HUDEP-2 (cell line): ENCODE results near the gene INHBC.

Experiments used
- DNase-seq, 76 experiments: peaks; one replicate each; lab custom pipeline; 2025; ENCODE audit not compliant: unreplicated experiment in 76 of 76; lab: John Stamatoyannopoulos, UW

INHBC gene

GRCh38 chr12:57452937-57453509 lies 18.4 kb downstream of the INHBC start:
- peak in 49 of 76 experiments; percentile 3 to 73 (median 46) for DNase-seq

DNA sequence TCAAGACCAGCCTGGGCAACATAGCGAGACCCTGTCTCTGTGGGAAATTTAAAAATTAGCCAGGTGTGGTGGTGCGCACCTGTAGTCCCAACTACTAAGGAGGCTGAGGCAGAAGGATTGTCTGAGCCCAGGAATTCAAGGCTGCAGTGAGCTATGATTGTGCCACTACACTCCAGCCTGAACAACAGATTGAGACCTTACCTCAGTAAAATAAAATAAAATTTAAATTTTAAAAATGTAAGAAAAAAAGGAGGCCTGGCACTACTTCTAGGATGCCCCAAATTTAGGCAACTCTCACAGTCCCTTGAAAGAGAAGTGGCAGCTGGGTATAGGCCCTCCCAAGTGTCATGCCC lies 19.6 kb downstream of the INHBC start:
- DNase-seq: no peak

GRCh38 chr12:57454566-57455373 lies 20.2 kb downstream of the INHBC start, which contains the start of gene INHBE:
INHBE (plus strand) TSS chr12:57455307; CDS start chr12:57455537, 230 bp downstream.
- peak in 3 of 76 experiments; percentile 15 to 23 (median 22) for DNase-seq

DNA sequence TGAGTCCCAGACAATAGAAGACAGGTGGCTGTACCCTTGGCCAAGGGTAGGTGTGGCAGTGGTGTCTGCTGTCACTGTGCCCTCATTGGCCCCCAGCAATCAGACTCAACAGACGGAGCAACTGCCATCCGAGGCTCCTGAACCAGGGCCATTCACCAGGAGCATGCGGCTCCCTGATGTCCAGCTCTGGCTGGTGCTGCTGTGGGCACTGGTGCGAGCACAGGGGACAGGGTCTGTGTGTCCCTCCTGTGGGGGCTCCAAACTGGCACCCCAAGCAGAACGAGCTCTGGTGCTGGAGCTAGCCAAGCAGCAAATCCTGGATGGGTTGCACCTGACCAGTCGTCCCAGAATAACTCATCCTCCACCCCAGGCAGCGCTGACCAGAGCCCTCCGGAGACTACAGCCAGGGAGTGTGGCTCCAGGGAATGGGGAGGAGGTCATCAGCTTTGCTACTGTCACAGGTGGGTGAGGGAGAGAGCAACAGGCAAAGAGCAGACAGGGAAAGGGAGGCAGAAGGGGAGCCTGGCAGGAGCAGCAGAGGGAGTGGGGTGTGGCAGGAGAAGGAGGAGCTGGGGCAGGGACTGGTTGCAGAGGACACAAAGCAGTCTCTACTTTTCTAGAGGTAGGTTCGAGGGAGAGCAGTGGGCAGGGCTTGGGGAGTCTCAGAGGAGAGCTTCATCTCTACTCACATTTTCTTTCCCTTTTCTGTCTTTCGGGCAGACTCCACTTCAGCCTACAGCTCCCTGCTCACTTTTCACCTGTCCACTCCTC lies 21.0 kb downstream of the INHBC start:
- DNase-seq: peak in 2 of 76 experiments; percentile 5 to 32

GRCh38 chr12:57456145-57456700 lies 21.6 kb downstream of the INHBC start:
- peak in 32 of 76 experiments; percentile 5 to 54 (median 25) for DNase-seq

DNA sequence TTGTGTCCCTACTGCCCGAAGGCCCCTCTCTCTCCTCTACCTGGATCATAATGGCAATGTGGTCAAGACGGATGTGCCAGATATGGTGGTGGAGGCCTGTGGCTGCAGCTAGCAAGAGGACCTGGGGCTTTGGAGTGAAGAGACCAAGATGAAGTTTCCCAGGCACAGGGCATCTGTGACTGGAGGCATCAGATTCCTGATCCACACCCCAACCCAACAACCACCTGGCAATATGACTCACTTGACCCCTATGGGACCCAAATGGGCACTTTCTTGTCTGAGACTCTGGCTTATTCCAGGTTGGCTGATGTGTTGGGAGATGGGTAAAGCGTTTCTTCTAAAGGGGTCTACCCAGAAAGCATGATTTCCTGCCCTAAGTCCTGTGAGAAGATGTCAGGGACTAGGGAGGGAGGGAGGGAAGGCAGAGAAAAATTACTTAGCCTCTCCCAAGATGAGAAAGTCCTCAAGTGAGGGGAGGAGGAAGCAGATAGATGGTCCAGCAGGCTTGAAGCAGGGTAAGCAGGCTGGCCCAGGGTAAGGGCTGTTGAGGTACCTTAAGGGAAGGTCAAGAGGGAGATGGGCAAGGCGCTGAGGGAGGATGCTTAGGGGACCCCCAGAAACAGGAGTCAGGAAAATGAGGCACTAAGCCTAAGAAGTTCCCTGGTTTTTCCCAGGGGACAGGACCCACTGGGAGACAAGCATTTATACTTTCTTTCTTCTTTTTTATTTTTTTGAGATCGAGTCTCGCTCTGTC lies 22.3 kb downstream of the INHBC start:
- DNase-seq: no peak

DNA sequence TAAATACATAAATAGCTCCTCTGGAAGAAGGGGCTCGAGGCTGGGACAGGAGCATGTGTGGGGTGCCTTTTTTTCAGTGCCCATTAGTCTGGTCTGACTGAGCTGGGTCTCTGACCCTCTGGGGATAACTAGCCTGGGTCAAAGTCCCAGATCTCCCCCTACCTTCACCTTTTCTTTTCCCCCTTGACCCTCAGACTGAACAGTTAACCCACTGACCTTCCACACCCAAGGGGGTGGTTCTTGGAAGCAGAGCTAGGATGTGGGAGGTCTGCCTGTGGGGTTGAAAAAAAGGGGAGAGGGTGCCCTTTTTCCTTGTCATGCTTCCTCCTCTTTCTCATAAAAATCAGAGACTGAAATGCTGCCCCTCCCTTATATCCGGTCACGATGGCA lies 24.1 kb downstream of the INHBC start:
- no peak for DNase-seq

DNA sequence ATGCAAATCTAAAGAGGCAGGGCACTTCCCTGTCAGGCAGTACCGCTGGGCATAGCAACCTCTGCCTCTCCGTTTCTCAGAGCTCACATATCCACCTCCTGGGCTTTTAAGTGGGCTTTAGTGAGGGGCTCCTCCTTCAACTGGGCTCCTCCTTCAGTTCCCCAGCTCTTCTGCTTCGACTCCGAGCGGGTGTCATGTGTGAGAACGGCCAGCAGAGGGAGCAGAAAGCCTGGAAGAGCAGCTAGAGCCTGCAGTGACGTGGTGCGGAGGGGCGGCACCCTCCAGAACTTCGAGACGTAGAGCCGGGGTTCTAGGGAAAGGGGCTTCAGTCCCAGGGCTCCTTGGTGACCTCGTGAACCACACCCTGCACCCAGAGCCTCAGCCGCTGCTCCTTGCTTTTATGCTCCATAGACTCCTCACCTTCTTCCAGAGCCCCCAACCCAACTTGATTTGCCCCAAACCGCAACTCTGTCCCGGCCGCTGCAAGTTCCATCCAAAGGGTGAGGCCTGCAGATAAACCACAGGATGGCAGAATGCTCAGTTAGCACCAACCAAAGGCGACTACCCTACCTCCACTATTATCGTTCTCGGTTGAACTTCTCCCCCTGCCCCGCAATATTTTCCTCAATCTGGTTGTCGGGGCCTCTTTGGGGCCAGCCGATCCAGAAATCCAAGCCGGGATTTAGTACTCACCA lies 24.6 kb downstream of the INHBC start:
- peak in 73 of 76 experiments; percentile 47 to 93 (median 80) for DNase-seq

- no peak for DNase-seq
Measured at GRCh38 chr12:57459750-57460467, 25.3 kb downstream of the INHBC start, which contains the start of gene GLI1. GLI1 (plus strand) TSS chr12:57459785; CDS start chr12:57463692, 3,907 bp downstream.

- no peak for DNase-seq
Measured at GRCh38 chr12:57460468-57460784, 25.8 kb downstream of the INHBC start.

GRCh38 chr12:57460841-57461275 lies 26.3 kb downstream of the INHBC start:
- no peak for DNase-seq

- peak in 11 of 76 experiments; percentile 6 to 28 (median 17) for DNase-seq
Measured at GRCh38 chr12:57461276-57461916, 26.8 kb downstream of the INHBC start.

GRCh38 chr12:57461917-57462250 lies 27.3 kb downstream of the INHBC start:
- DNase-seq: no peak

DNA sequence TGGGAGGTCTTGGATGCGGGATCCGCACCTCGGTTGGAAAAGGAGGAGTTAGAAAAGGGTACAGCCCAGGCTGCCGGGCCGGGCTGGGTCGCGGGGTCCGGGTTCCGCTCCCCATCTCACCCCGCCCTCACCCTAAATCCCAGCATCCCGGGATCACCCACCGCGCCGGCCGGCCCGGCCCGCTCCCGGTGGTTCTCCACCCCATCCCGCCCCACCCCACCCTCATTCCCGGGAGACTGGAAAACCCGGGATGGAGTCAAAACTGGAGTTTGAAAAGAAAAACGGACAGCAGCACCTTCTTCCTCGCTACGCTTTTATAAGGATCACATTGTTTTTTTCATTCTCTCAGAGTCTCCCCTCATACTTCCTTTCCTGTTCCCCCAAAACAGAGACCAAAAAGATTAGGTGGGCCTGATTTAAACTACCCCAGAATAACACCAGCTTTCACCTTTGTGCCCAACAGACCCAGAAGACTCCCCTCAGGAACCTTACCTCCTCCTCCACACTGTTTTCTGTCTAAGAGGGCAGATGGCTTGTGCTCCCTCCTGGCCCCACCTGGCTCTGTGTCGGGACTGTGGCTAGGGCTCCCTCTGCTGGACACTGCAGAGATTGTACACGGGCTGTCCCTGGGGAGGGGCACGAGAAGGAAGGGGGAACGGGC lies 27.8 kb downstream of the INHBC start:
- DNase-seq: peak in 72 of 76 experiments; percentile 16 to 89 (median 72)

DNA sequence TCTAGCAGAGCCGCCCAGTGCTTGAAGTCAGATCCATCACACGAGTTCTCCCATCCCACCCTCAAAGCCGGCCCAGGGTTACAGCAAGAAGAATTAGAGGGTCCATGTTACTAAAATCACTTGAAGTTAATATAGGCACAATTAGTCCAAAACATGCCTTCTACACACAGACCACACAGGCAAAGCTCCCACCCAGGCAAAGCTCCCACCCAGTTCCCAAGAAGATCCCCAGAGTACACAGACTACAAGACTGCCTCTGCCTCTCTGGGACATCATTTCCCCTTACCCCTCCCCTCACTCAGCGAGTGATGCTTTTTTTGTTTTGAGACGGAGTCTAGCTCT lies 28.3 kb downstream of the INHBC start:
- DNase-seq: no peak

DNA sequence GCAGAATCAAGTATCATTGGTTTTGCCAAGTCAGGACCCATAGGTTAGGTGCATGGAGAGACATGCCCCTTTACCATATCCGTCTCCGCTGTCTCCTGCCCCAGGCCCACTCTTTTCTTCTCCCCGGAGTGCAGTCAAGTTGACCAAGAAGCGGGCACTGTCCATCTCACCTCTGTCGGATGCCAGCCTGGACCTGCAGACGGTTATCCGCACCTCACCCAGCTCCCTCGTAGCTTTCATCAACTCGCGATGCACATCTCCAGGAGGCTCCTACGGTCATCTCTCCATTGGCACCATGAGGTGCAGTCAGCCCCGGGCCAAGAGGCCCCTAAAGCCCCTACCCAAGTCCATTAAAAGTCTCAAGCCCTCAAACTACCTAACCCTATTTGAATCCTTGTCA lies 30.0 kb downstream of the INHBC start:
- DNase-seq: no peak

GRCh38 chr12:57465030-57465746 lies 30.6 kb downstream of the INHBC start:
- no peak for DNase-seq
